ENCODE data around the gene NLRP9. TPM values are rescaled to one million over a fixed set of nuclear protein-coding genes. Genes with fewer than 3 reads are reported as not detected.

NLRP9 gene
- total RNA-seq, 4 donors from 2014 or later: not detected

DNA sequence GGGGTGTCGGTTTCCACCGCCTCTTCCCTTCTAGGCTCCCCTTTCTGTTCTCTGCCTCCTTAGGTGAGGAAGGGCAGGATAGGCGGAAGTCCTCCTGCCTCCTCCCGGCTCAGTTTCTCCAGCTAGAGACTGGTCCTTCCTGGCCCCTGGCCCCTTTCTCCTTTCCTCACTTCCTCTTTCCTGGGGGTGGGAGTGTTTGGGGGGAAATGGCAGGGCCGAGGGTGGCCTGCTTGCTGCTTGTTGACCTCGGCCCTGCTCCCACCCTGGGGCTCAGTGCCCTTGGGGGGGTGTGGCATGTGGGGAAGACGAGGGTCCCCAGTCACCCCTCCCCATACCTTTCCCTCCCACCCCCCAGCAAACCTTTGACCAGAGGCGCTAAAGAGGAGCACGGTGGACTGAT is 78.4 kb downstream of the NLRP9 start:
- TF ChIP-seq POLR2AphosphoS5 (IDR thresholded peaks at IDR 0.05) (no peak), POLR2A (IDR thresholded peaks at IDR 0.05) (no peak), EP300 (IDR thresholded peaks at IDR 0.05; ENCODE audit: low read depth) (no peak), CTCF (IDR thresholded peaks at IDR 0.05) (no peak)
- no peak overlapping the region for H3K27ac ChIP-seq
- H3K4me1 ChIP-seq: peaks cover 32 to 41% (median 37%) of the 10 kb centered on the region in 4 donors
- intact Hi-C loops (cut with DNase I; ENCODE audit: low total_unique reads) (loop anchor here (10.0 kb wide), 1 partner anchor 275 kb away; the partner anchor contains the start of genes RPL28 and TMEM238), in situ Hi-C loops (cut with MboI; ENCODE audit: low pct_ligation_motif_present in 1 of 4, low pct_unique_long_range_greater_than_20kb in 1 of 4, low sequenced_read_pairs in 3 of 4) (no loop called here)
- H3K9me3 ChIP-seq: no peaks in the 10 kb centered on the region
- DNase-seq: no peak
- peaks cover 0 to 45% (median 19%) of the 10 kb centered on the region in 4 donors for H3K36me3 ChIP-seq
- H3K4me3 ChIP-seq: no peak overlapping the region
- 66 to 91% methylated on average over 4 to 9 of the region's 9 CpGs for WGBS, 2 donors (ENCODE audit: low coverage in 1 of 2)
- H3K27me3 ChIP-seq: no peaks in the 10 kb centered on the region

GRCh38 chr19:55658846-55659459 is 79.2 kb downstream of the NLRP9 start:
- Histone ChIP-seq H3K4me3 (no peak overlapping the region), H3K27me3 (no peaks in the 10 kb centered on the region), H3K9me3 (no peaks in the 10 kb centered on the region), H3K36me3 (peaks cover 0 to 38% (median 16%) of the 10 kb centered on the region in 4 donors), H3K27ac (no peak overlapping the region), H3K4me1 (peaks cover 32 to 41% (median 37%) of the 10 kb centered on the region in 4 donors)
- in situ Hi-C loops (cut with MboI; ENCODE audit: low pct_ligation_motif_present in 1 of 4, low pct_unique_long_range_greater_than_20kb in 1 of 4, low sequenced_read_pairs in 3 of 4) (no loop called here), intact Hi-C loops (cut with DNase I; ENCODE audit: low total_unique reads) (loop anchor here (10.0 kb wide), 1 partner anchor 274 kb away; the partner anchor contains the start of genes RPL28 and TMEM238)
- DNase-seq: no peak
- WGBS, 2 donors (ENCODE audit: low coverage in 1 of 2): 87% methylated on average over 36 of the region's 37 CpGs; no CpG with 5 or more reads in 1 of the 2 donors
- TF ChIP-seq POLR2A (IDR thresholded peaks at IDR 0.05): no peak
- no peak for TF ChIP-seq POLR2AphosphoS5 (IDR thresholded peaks at IDR 0.05)
- TF ChIP-seq EP300 (IDR thresholded peaks at IDR 0.05; ENCODE audit: low read depth): no peak
- TF ChIP-seq CTCF (IDR thresholded peaks at IDR 0.05): no peak

Small RNA genes lying within 50 kb of the gene (small RNA-seq; reads per million reads assigned to genes)
- 0 reads per million in 4 donors for gene AC010525.2

Other genes starting within 250 kb of the NLRP9 start
- 10 to 100 TPM in 2 of 4 donors, 1 to 10 TPM in 2; 3.4 to 41.2 (median 11.1) TPM for gene SSC5D, start 250.0 kb downstream of the NLRP9 start, total RNA-seq
- not detected for gene SBK2, start 201.3 kb downstream of the NLRP9 start, total RNA-seq
- not detected for gene SBK3, start 192.9 kb downstream of the NLRP9 start, total RNA-seq
- 1 to 10 TPM; 2.0 to 5.6 (median 2.9) TPM for gene ZNF579, start 157.6 kb downstream of the NLRP9 start, total RNA-seq
- gene FIZ1, start 138.9 kb downstream of the NLRP9 start, total RNA-seq: 100 to 1,000 TPM in 1 of 4 donors, 10 to 100 TPM in 1, 1 to 10 TPM in 2; 8.5 to 137 (median 18.3) TPM
- 10 to 100 TPM; 17.7 to 51.1 (median 37.9) TPM for gene ZNF524, start 138.1 kb downstream of the NLRP9 start, total RNA-seq
- gene ZNF865, start 132.8 kb downstream of the NLRP9 start, total RNA-seq: 10 to 100 TPM in 2 of 4 donors, 1 to 10 TPM in 2; 8.3 to 50.1 (median 13.4) TPM
- 10 to 100 TPM; 11.1 to 27.7 (median 14.5) TPM for gene ZNF784, start 113.8 kb downstream of the NLRP9 start, total RNA-seq
- gene ZNF580, start 97.4 kb downstream of the NLRP9 start, total RNA-seq: 100 to 1,000 TPM in 1 of 4 donors, 10 to 100 TPM in 3; 15.2 to 154 (median 25.7) TPM
- 10 to 100 TPM in 2 of 4 donors, 1 to 10 TPM in 2; 4.1 to 19.7 (median 10.0) TPM for gene ZNF581, start 94.8 kb downstream of the NLRP9 start, total RNA-seq
- gene CCDC106, start 90.2 kb downstream of the NLRP9 start, total RNA-seq: 10 to 100 TPM in 2 of 4 donors, 1 to 10 TPM in 2; 3.7 to 15.1 (median 8.4) TPM
- 100 to 1,000 TPM; 112 to 185 (median 130) TPM for gene U2AF2, start 83.4 kb downstream of the NLRP9 start, total RNA-seq
- 100 to 1,000 TPM; 121 to 242 (median 185) TPM for gene EPN1, start 63.2 kb downstream of the NLRP9 start, total RNA-seq
- not detected for gene RFPL4A, start 20.7 kb upstream of the NLRP9 start, total RNA-seq
- gene RFPL4AL1, start 30.7 kb upstream of the NLRP9 start, total RNA-seq: not detected
- not detected for gene NLRP11, start 93.6 kb upstream of the NLRP9 start, total RNA-seq
- gene NLRP4, start 98.1 kb upstream of the NLRP9 start, total RNA-seq: not detected
- not detected for gene NLRP13, start 193.9 kb upstream of the NLRP9 start, total RNA-seq
- gene NLRP8, start 209.4 kb upstream of the NLRP9 start, total RNA-seq: not detected
- not detected for gene NLRP5, start 248.4 kb upstream of the NLRP9 start, total RNA-seq

Data from transverse colon (tissue), 4 donors.